22Rv1 (cell line): Measurements from ENCODE around the gene KISS1R.

Experiments
- ZFX ChIP-seq: fragments of 450-650 bp; IDR thresholded peaks from 2 replicates; pipeline ENCODE4 v1.6.1; 2017; ENCODE audit warnings: antibody characterized with exemption, borderline replicate concordance
- TF ChIP-seq, protein P1 (sequence below): fragments of 450-650 bp; IDR thresholded peaks from 2 replicates; pipeline ENCODE4 v1.5.1; 2017; ENCODE audit warnings: mild to moderate bottlenecking

- TF ChIP-seq, protein P1, sequence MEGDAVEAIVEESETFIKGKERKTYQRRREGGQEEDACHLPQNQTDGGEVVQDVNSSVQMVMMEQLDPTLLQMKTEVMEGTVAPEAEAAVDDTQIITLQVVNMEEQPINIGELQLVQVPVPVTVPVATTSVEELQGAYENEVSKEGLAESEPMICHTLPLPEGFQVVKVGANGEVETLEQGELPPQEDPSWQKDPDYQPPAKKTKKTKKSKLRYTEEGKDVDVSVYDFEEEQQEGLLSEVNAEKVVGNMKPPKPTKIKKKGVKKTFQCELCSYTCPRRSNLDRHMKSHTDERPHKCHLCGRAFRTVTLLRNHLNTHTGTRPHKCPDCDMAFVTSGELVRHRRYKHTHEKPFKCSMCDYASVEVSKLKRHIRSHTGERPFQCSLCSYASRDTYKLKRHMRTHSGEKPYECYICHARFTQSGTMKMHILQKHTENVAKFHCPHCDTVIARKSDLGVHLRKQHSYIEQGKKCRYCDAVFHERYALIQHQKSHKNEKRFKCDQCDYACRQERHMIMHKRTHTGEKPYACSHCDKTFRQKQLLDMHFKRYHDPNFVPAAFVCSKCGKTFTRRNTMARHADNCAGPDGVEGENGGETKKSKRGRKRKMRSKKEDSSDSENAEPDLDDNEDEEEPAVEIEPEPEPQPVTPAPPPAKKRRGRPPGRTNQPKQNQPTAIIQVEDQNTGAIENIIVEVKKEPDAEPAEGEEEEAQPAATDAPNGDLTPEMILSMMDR = no peak
- no peak for TF ChIP-seq ZFX
Observed at GRCh38 chr19:900302-901111, 16.6 kb upstream of the KISS1R start.
